ENCODE measurements around the gene SLC27A5.
A peak's percentile ranks its signal among the peaks of the same experiment; 100 is the strongest.
"Not testable (repeated sequence)": the region's sequence is repeated elsewhere in the genome, so short reads cannot be mapped to it uniquely, and the experiment has no call there.

The SLC27A5 gene

DNA sequence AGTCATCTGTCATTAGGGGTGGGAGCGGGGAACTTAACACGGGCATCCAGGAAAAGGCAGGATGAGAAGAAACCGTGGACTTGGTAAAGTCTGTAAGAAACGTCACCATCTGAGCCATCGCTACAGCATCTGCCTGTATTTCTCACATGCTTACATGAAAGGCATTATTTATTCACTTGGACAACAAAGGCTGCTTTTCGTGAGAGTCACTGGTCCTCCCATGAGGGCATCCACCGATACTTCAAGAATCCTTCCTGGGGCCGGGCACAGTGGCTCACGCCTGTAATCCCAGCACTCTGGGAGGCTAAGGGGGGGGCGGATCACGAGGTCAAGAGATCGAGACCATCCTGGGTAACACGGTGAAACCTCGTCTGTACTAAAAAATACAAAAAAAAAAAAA, 19.5 kb downstream of the SLC27A5 start:
- peaks cover 5% of the 10 kb centered on the region for H3K4me1 Mint-ChIP-seq
- H3K27ac Mint-ChIP-seq = no peak overlapping the region
- H3K9me3 Mint-ChIP-seq = no peaks in the 10 kb centered on the region
- no peak overlapping the region for H3K4me3 Mint-ChIP-seq
- no peaks in the 10 kb centered on the region for H3K27me3 Mint-ChIP-seq
- no peaks in the 10 kb centered on the region for H3K36me3 Mint-ChIP-seq

DNA sequence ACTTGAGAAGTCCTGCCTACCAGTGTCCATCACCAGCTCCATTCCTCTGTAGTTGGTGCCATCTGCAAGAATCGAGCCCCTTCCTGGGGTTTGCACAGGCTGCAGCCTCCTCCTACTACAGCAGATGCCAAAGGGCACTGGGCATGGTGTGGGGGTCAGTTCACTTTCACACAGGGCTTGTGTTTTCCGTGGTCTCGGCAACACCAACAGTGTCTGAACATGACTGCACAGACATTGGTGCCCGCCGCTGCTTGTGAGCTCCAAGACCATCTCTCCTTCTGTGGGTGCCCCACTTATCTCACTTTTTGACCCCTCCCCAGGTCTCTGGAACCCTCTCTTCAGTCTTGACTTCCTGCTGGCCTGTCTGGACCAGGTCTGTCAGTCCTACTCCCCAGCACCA, 20.4 kb downstream of the SLC27A5 start:
- Mint-ChIP-seq H3K27ac (no peak overlapping the region), H3K4me1 (no peaks in the 10 kb centered on the region), H3K9me3 (no peaks in the 10 kb centered on the region), H3K4me3 (no peak overlapping the region), H3K36me3 (no peaks in the 10 kb centered on the region), H3K27me3 (no peaks in the 10 kb centered on the region)

- not testable (repeated sequence) for H3K27ac Mint-ChIP-seq, H3K9me3 Mint-ChIP-seq, H3K36me3 Mint-ChIP-seq, H3K4me3 Mint-ChIP-seq, H3K4me1 Mint-ChIP-seq, H3K27me3 Mint-ChIP-seq
Observed at GRCh38 chr19:58484349-58484748, 27.4 kb downstream of the SLC27A5 start.

- Mint-ChIP-seq H3K27ac (no peak overlapping the region), H3K4me1 (no peaks in the 10 kb centered on the region), H3K27me3 (no peaks in the 10 kb centered on the region), H3K36me3 (peaks cover 5% of the 10 kb centered on the region), H3K9me3 (no peaks in the 10 kb centered on the region), H3K4me3 (no peak overlapping the region)
Observed at GRCh38 chr19:58483776-58484175, 28.0 kb downstream of the SLC27A5 start.

GRCh38 chr19:58482372-58482771, 29.4 kb downstream of the SLC27A5 start:
- Mint-ChIP-seq H3K27ac (peak overlapping the region; percentile 12), H3K27me3 (no peaks in the 10 kb centered on the region), H3K36me3 (peaks cover 5% of the 10 kb centered on the region), H3K9me3 (no peaks in the 10 kb centered on the region), H3K4me1 (no peaks in the 10 kb centered on the region), H3K4me3 (no peak overlapping the region)

GRCh38 chr19:58480831-58481230, 31.0 kb downstream of the SLC27A5 start:
- H3K9me3 Mint-ChIP-seq = no peaks in the 10 kb centered on the region
- H3K27me3 Mint-ChIP-seq = no peaks in the 10 kb centered on the region
- peaks cover 7% of the 10 kb centered on the region for H3K4me1 Mint-ChIP-seq
- H3K4me3 Mint-ChIP-seq = no peak overlapping the region
- no peak overlapping the region for H3K27ac Mint-ChIP-seq
- H3K36me3 Mint-ChIP-seq = peaks cover 5% of the 10 kb centered on the region

- Mint-ChIP-seq H3K9me3 (no peaks in the 10 kb centered on the region), H3K4me3 (no peak overlapping the region), H3K27me3 (no peaks in the 10 kb centered on the region), H3K27ac (no peak overlapping the region), H3K4me1 (peaks cover 7% of the 10 kb centered on the region), H3K36me3 (peaks cover 5% of the 10 kb centered on the region)
Observed at GRCh38 chr19:58480481-58480830, 31.3 kb downstream of the SLC27A5 start.

- peaks cover 11% of the 10 kb centered on the region for H3K4me1 Mint-ChIP-seq
- no peak overlapping the region for H3K27ac Mint-ChIP-seq
- no peaks in the 10 kb centered on the region for H3K9me3 Mint-ChIP-seq
- H3K4me3 Mint-ChIP-seq = no peak overlapping the region
- peaks cover 5% of the 10 kb centered on the region for H3K36me3 Mint-ChIP-seq
- no peaks in the 10 kb centered on the region for H3K27me3 Mint-ChIP-seq
Observed at GRCh38 chr19:58479736-58480480, 31.9 kb downstream of the SLC27A5 start.

DNA sequence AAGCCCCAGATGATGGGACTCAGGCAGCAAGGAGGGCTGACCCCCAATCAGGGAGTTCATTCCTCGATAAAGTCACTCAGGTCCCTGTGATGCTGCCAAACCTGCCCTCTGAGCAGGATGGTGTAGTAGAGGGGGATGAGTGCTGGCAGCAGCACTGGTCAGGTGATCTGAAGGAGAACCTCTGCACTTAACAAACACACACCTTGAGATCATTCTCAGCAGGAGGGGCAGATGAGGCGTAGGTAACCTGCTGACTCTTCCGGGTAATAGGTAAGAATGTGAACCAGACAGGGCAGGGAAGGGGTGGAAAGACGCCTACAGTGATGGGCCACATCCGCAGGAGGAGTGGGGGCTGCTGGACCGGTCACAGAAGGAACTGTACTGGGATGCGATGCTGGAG, 32.5 kb downstream of the SLC27A5 start:
- Mint-ChIP-seq H3K36me3 (peaks cover 5% of the 10 kb centered on the region), H3K27me3 (no peaks in the 10 kb centered on the region), H3K9me3 (no peaks in the 10 kb centered on the region), H3K4me3 (no peak overlapping the region), H3K27ac (no peak overlapping the region), H3K4me1 (peaks cover 15% of the 10 kb centered on the region)

GRCh38 chr19:58477871-58478270, 33.9 kb downstream of the SLC27A5 start:
- Mint-ChIP-seq H3K27me3 (no peaks in the 10 kb centered on the region), H3K9me3 (no peaks in the 10 kb centered on the region), H3K36me3 (peaks cover 3% of the 10 kb centered on the region), H3K27ac (no peak overlapping the region), H3K4me1 (peaks cover 15% of the 10 kb centered on the region), H3K4me3 (peak overlapping the region; percentile 11)

DNA sequence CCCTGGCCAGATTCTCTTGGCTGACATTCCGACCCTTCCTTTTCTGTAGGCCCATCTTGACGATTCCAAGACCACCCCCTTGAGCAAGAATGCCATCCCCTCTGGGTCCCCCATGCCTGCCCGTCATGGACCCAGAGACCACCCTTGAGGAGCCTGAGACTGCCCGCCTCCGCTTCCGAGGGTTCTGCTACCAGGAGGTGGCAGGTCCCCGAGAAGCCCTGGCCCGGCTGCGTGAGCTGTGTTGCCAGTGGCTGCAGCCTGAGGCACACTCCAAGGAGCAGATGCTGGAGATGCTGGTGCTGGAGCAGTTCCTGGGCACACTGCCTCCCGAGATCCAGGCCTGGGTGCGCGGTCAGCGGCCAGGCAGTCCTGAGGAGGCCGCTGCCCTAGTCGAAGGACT, 34.7 kb downstream of the SLC27A5 start:
- Mint-ChIP-seq H3K9me3 (no peaks in the 10 kb centered on the region), H3K27ac (peak overlapping the region; percentile 95), H3K4me1 (peaks cover 15% of the 10 kb centered on the region), H3K27me3 (no peaks in the 10 kb centered on the region), H3K4me3 (peak overlapping the region; percentile 93), H3K36me3 (peaks cover 1% of the 10 kb centered on the region)

GRCh38 chr19:58476498-58477015, 35.2 kb downstream of the SLC27A5 start:
- Mint-ChIP-seq H3K9me3 (no peaks in the 10 kb centered on the region), H3K4me3 (peak overlapping the region; percentile 93)

GRCh38 chr19:58475714-58476497, 35.9 kb downstream of the SLC27A5 start, which contains the start of gene ZNF446:
ZNF446 (plus strand) TSS chr19:58476352; CDS start chr19:58477219, 867 bp downstream.
- Mint-ChIP-seq H3K27ac (peak within 1 kb of the TSS; percentile 95), H3K4me1 (peaks cover 15% of the 10 kb centered on the region), H3K27me3 (no peaks in the 10 kb centered on the region), H3K36me3 (no peaks in the 10 kb centered on the region), H3K4me3 (peak within 1 kb of the TSS; percentile 93), H3K9me3 (no peaks in the 10 kb centered on the region)

More at GRCh38 chr19:58476498-58477015, 35.2 kb downstream of the SLC27A5 start:
- no peaks in the 10 kb centered on the region for H3K27me3 Mint-ChIP-seq
- no peaks in the 10 kb centered on the region for H3K36me3 Mint-ChIP-seq
- H3K4me1 Mint-ChIP-seq = peaks cover 15% of the 10 kb centered on the region
- H3K27ac Mint-ChIP-seq = peak overlapping the region; percentile 95

DNA sequence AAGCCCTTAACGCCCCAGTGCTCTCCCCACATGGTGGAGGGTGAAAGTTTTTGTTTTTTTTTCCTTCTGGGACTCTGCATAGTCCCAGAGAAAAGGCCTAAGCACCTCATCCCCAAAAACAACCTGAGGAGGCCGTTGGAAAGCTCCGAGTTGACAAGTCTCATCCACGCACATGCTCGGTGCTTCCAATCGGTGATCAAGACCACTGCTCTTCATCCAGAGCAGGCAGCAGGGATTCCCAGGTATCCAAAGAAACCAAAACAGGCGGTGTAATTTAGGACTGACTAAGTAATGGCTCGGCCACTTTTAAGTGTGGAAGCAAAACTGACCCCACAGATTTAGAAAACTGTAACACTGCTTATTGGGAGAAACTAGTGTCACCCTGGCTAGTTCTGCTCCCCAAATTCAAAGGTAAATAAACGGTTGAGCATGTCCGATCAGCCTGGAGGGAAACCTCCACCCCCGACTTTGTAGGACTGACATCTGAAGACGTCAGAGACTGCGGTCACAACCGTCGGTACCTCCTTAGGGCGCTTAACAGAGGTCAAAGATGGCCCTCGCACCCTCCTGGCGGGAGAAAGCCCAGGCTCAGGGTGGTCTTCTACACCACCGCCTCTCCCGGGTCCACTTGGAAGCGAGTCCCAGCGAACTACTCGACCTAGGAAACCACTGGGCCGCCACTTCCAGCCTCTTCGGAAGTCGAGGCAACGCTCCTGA, 36.6 kb downstream of the SLC27A5 start:
- Mint-ChIP-seq H3K4me3 (peak overlapping the region; percentile 93), H3K27ac (no peak overlapping the region), H3K4me1 (peaks cover 15% of the 10 kb centered on the region), H3K36me3 (no peaks in the 10 kb centered on the region), H3K27me3 (no peaks in the 10 kb centered on the region), H3K9me3 (no peaks in the 10 kb centered on the region)

GRCh38 chr19:58474291-58474996, 37.3 kb downstream of the SLC27A5 start:
- no peak overlapping the region for H3K27ac Mint-ChIP-seq
- no peaks in the 10 kb centered on the region for H3K27me3 Mint-ChIP-seq
- peaks cover 15% of the 10 kb centered on the region for H3K4me1 Mint-ChIP-seq
- H3K9me3 Mint-ChIP-seq = no peaks in the 10 kb centered on the region
- H3K4me3 Mint-ChIP-seq = no peak overlapping the region
- no peaks in the 10 kb centered on the region for H3K36me3 Mint-ChIP-seq
